GM12892 (cell line): ENCODE measurements around the gene TSPAN16.

Experiments used
- POLR2A ChIP-seq: IDR thresholded peaks from 2 replicates; pipeline ENCODE4 v1.6.1; 2011; ENCODE audit warnings: low read depth, low read length, control low read depth
- POLR2AphosphoS5 ChIP-seq: IDR thresholded peaks from 2 replicates; pipeline ENCODE4 v1.6.1; 2011; ENCODE audit warnings: low read depth, low read length, control low read depth
- TAF1 ChIP-seq: IDR thresholded peaks from 2 replicates; pipeline ENCODE4 v1.6.1; 2011; ENCODE audit warnings: low read depth, mild to moderate bottlenecking, control low read depth, low read length, borderline replicate concordance

DNA sequence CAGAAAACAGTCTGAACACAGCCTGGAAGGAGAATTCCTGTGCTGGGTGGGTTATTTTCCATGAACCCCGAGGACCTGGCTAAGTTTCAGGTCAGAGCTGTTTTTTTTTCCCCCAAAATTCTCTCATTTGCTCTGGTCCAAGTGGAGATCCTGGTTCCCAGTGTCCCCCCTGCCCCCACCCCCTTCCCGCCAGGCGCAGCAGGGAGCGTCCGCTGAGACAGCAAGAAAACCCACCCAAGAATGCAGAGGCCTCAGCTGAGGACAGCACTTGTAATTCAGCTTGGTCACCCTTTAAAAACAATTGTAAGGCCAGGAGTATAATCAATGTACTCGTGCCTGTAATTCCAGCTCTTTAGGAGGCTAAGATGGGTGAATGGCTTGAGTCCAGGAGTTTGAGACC lies 11.4 kb upstream of the TSPAN16 start:
- TF ChIP-seq POLR2A: no peak
- no peak for TF ChIP-seq POLR2AphosphoS5
- no peak for TF ChIP-seq TAF1
